GM18499 (cell line): Measurements from ENCODE around the gene NRAS.
A peak's percentile ranks its signal among the peaks of the same experiment; 100 is the strongest.

Source experiments
- ATAC-seq: cut with Tn5 transposase; IDR thresholded peaks from one replicate; pipeline ENCODE4 v1.9.1; 2021; ENCODE audit warnings: moderate number of reproducible peaks; ENCODE audit not compliant: insufficient read depth, unreplicated experiment

The NRAS gene

DNA sequence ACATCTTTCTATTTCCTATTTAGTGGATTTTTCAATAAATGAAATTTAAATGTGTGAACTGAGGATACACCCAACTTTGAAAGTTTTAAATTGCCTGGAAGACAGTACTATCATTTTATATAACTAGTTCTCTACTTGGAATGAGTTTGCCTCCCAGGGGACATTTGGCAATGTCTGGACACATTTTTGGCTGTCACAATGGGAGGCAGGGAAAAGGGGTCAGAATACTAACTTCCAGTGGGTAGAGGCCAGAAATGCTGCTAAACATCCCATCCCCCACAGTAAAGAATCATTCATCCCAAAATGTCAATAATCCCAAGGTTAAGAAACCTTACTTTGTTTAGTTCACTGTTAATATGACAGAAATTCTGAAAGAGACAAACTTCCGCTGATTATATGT, 13.2 kb upstream of the NRAS start:
- ATAC-seq: no peak

GRCh38 chr1:114728553-114728952, 12.0 kb upstream of the NRAS start:
- no peak for ATAC-seq

DNA sequence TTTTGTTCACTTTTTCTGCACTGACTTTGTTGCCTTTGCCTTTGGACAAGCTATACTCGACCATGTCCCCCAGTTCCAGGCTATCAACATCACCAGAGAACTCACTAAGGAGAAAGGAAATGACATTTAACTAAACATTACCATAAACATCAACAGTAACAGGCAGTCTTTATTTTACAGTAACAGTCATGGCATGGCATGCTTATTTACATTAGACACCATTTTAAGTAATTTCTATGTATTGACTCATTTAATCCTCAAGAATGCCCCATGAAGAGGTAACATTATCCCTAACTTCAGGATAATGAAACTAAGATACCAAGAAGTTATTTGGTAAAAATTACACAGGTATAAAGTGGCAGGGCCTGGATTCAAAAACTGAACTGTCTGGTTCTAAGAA, 8.7 kb upstream of the NRAS start:
- no peak for ATAC-seq

- ATAC-seq: no peak
Observed at GRCh38 chr1:114723915-114724314, 7.3 kb upstream of the NRAS start.

DNA sequence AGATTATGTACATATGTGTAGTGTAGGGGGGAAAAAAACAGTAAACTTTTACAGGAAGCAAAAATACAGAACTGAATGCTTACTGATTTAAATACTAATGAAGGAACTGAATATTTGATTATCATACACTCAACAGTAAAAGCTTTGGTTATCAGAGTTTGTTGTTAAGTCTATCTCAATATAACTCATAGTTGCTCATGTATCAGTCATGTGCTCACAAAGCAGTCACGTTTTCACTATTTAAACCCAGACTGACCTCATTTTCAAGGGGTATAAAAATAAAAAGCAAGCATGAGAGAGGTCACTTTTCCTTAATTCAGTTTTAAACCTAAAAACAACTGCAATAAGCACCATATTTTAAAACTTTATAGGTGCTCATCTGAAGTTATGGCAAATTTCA, 6.9 kb upstream of the NRAS start:
- ATAC-seq: no peak

DNA sequence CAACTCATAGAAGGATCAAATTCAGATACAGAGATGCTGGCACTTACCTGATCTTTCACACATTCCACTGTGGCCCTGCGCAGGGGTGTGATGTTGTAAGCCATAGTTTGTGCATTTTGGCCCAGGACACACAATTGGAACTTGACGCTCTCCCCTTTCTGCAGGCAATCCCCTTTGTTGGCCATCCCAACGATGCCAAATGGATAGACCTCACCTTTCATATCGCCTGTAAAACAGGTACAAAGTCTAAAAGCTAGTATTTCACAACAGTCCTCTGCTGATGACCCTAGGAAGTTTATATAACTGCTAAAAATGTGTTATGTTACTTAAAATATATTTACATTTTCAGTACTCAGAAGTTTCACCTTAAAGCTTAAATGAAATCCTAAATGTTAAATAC, 3.9 kb upstream of the NRAS start:
- no peak for ATAC-seq

GRCh38 chr1:114719424-114719787, 2.8 kb upstream of the NRAS start:
- ATAC-seq: no peak

- no peak for ATAC-seq
Observed at GRCh38 chr1:114718661-114719423, 2.3 kb upstream of the NRAS start.

GRCh38 chr1:114715952-114716303, 643 bp downstream of the NRAS start:
- no peak for ATAC-seq

DNA sequence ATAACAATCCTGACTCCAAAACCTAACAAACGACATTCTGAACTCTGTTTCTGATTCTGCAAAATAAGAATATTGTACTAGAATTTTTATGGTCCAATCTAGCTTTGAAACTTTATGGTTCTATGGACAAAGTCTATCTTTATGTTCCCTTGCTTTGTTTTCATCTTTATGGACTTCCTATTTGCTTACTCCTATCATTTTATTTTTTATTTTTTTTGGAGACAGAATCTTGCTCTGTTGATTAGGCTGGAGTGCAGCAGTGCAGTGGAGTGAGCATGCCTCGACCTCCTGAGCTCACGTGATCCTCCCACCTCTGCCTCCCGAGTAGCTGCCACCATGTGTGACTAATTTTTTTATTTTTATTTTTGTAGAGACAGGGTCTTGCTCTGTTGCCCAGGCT, 3.6 kb downstream of the NRAS start:
- ATAC-seq: no peak

- ATAC-seq: no peak
Observed at GRCh38 chr1:114710360-114710759, 6.2 kb downstream of the NRAS start.

DNA sequence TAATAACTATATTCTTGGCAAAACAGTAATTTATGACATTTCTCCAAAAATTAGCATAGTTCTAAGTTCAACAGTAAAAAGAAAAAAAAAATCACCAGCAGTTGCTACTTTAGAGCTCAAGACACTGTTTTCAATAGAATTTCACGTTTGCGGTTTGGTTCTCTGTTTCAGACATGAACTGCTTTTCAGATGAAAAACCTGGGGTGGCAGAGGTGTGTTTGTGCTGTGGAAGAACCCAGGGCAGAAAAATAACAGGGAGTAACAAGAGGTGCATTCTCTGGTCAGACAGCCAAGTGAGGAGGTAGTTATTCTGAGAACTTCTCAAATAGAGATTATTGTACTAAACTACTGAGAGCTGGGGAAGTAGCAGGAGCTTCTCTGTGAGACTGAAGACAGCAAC, 9.0 kb downstream of the NRAS start:
- ATAC-seq: no peak

- no peak for ATAC-seq
Observed at GRCh38 chr1:114703242-114703641, 13.3 kb downstream of the NRAS start.

DNA sequence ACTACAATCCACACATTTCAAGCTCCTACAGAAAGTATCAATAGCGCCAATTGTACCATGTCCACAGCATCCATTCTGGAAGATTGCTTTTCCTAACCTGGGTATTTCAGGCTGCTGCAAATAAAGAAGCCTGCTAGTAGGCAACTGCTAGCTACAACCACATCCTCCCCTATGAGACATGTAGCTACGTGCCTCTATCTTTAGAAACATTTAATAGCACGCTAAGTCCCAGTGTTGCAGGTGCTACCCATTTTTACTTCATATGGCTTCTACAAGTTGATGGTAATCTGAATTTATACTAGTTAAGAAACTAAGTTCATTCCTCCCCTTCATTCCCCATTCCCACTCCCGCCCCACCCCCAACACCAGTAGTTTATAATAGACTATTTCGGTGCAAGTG, 13.8 kb downstream of the NRAS start:
- peak; percentile 54 for ATAC-seq

- ATAC-seq: no peak
Observed at GRCh38 chr1:114701931-114702330, 14.6 kb downstream of the NRAS start.

DNA sequence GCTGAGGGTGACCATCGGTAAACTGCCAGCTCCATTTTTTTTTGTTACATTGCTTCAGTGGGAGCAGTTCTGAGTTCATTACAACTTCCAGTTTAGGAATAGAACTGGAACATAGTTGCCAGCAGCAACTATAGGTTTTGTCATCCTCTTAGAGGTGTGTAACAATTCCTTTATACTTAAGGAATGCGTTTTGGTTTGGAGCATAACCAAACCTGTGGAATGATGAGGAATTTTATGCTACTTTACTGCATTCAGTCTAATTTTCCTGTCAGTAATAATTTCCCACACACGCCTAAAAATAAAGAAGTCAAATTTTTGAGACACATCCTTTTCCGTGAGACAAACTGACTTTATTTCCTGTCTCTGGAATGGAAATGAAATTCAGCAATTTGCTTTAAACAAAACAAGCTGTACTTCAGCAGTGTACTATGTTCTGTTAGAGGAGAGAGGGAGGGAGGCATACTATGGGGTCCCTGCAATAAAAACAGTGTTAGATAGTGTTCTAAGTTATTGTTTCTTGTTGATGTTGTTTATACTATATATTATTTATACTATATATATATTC, 16.5 kb downstream of the NRAS start:
- ATAC-seq: no peak

DNA sequence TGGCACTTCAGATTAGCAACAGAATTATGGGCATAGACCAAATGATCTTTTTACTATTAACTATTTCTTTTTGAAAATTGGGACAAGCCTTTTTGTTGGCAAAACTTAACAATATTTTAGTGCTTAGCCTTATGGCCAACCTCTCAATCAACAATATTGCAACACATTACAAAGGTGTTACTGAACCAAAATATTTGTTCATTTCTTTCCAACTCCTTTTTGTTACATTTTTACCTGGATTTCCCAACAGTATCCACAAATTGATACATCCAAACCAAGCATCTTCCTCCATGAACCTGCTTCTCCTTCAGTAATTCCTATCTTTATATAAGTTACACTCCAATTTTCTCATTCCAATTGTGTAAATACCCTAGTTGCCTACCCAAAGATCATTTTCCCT, 19.8 kb downstream of the NRAS start:
- no peak for ATAC-seq

DNA sequence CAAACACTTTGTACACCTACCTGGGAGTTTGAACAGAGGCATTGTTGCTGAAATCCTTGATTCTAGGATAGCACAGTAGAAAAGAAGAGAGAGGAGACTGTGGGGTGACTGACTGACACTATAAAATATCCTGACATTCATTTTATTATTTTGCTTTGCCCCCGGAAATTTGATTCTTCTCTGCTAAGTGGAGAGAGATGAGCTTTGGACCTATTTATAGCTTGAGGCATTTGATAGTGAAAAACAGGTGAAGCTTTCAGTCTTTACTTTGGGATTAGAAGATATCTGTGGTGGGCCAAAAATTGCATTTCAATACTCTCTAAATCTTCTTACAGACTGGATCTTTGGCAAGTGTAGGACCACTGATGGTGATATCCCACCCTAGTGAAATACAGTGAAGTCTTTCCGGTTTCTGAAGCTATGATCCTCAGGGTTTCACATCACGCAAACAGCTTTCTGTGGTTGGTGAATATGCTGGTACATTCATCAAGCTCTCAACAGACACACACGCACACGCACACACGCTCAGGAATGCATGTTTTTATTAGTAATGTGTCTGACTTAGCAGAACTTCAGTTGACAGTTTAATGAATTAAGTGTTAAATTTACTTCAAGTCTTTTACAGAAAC, 21.0 kb downstream of the NRAS start, which contains the start of gene AMPD1:
TSS of gene AMPD1 (minus strand) at position 117 of the 629 bp plus-strand sequence. CDS start at position 42, 75 bp downstream.
- ATAC-seq: no peak

DNA sequence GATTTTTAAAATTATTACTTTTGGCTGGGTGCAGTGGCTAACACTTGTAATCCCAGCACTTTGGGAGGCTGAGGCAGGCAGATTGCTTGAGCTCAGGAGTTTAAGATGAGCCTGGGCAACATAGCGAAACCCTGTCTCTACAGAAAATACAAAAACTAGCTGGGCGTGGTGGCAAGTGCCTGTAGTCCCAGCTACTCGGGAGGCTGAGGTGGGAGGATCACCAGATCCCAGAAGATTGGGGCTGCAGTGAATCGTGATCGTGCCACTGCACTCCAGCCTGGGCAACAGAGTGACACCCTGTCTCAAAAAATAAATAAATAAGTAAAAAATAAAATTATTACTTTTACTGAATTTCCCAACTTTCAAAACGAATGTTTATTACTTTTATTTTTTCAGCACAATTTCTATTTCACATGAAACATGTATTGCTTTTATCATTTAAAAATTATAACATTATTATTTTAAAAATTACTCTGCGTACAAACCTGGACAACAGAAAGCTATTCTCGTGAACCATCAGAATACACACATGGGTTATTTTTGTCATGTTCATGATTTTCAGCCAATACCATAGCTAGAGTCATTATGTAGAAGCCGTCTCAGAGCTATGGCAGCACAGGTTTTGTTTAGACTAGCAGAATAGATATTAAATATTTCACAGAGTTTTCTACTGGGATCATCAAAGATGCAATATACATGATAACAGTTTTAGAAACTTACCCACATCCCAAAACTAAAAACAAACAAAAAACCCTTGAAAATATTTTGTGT, 21.8 kb downstream of the NRAS start:
- no peak for ATAC-seq

DNA sequence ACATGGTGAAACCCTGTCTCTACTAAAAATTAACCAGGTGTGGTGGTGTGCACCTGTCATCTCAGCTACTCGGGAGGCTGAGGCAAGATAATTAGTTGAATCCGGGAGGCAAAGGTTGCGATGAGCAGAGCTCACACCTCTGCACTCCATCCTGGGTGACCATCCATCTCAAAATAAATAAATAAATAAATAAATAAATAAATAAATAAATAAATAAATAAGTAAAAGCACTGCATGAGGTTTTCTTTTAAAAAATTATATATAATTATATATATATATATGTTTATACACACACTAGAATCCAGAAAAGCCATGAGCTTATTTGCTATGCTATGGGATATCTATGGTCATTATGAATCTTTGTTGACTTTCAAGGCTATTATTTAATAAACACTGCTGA, 23.6 kb downstream of the NRAS start:
- no peak for ATAC-seq

DNA sequence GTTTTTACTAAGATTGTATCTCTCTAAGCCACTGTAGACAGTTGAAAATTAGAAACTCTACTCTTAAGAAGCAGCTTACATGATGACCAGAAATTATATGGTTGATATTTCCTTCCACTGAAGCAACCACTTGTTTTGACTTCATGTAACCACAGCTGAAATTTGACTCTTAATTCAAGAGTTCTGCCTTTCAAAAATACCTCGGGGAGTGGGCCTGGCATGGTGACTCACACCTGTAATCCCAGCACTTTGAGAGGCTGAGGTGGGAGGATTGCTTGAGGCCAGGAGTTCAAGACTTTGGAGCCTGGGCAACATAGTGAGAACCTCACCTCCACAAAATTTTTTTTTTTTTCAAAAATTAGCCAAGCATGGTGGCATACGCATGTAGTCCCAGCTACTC, 25.5 kb downstream of the NRAS start:
- ATAC-seq: no peak
